ENCODE results near the gene ERP44. TPM values are rescaled to one million over a fixed set of nuclear protein-coding genes. Genes with fewer than 3 reads are reported as not detected.

ERP44 gene
- total RNA-seq, 1 donor from 2014 or later = 27.0 TPM

DNA sequence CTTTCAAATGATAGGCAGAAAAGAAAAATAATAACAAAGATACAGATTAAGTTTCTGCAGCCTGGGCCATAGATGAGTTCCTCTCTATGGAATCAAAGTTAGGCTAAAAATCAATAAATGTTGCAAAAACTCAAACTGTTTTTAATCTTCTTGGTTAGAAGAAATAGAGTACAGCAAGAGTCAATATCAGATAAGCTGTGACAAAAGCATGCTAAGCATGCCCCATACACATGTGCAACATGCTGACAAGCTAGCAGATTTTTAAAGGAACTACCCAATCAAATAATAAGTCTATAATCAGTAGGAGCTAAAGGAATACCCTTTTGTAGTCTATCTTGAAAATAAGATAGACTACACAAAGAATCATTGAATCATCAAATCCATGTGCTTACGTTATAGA is 6.7 kb downstream of the ERP44 start:
- Mint-ChIP-seq H3K27ac (ENCODE audit: unreplicated experiment) (no peak overlapping the region), H3K36me3 (ENCODE audit: low read depth, unreplicated experiment) (no peaks in the 10 kb centered on the region), H3K4me1 (ENCODE audit: low read depth, unreplicated experiment) (peaks cover 22% of the 10 kb centered on the region), H3K4me3 (ENCODE audit: unreplicated experiment) (no peak overlapping the region), H3K9me3 (ENCODE audit: unreplicated experiment) (no peaks in the 10 kb centered on the region), H3K27me3 (ENCODE audit: low read depth, unreplicated experiment) (no peaks in the 10 kb centered on the region)
- FAIRE-seq = no peak
- Histone ChIP-seq H3K79me2 (ENCODE audit: insufficient read depth, low read length) (peaks cover 81% of the 10 kb centered on the region), H3K9me3 (ENCODE audit: insufficient read depth, low read depth, low read length) (no peaks in the 10 kb centered on the region), H3K9ac (ENCODE audit: low read length) (no peak overlapping the region), H3K4me1 (ENCODE audit: insufficient read depth, low read length) (peaks cover 7% of the 10 kb centered on the region), H2AFZ (ENCODE audit: low read depth, low read length) (no peak overlapping the region), H3K27me3 (ENCODE audit: insufficient read depth, low read length) (no peaks in the 10 kb centered on the region), H3K36me3 (ENCODE audit: insufficient read depth, low read length) (no peaks in the 10 kb centered on the region), H3K4me2 (ENCODE audit: low read length) (no peak overlapping the region), H4K20me1 (ENCODE audit: insufficient read depth, low read length) (peaks cover 95% of the 10 kb centered on the region), H3K27ac (ENCODE audit: low read depth, low read length) (no peak overlapping the region), H3K4me3 (ENCODE audit: insufficient read depth, low read depth, low read length) (no peak overlapping the region)
- DNase-seq (ENCODE audit: low read depth) = no peak
- TF ChIP-seq EZH2 (IDR thresholded peaks at IDR 0.05; ENCODE audit: insufficient read depth, low read length) = no peak
- no peak for TF ChIP-seq CTCF (IDR thresholded peaks at IDR 0.05; ENCODE audit: insufficient read depth, low read depth, low read length)

DNA sequence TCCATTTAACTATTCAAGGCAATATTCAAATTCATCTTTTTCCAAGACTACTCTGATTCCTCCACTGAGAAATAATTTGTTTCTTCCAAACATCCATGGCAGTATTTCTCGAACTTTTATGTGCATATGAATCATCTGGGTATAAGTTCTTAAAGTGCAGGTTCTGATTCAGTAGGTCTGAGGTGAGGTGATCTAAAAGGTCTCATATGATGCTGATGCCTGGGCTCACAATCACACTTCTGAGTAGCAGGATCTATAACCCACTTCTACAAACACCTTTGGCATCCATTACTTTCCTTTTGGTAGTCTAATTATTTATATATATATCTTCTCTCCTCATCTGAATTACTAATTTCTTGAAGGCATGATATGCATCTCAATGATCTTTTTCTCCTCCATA is 7.2 kb downstream of the ERP44 start:
- Mint-ChIP-seq H3K4me1 (ENCODE audit: low read depth, unreplicated experiment) (peaks cover 23% of the 10 kb centered on the region), H3K27me3 (ENCODE audit: low read depth, unreplicated experiment) (no peaks in the 10 kb centered on the region), H3K4me3 (ENCODE audit: unreplicated experiment) (no peak overlapping the region), H3K27ac (ENCODE audit: unreplicated experiment) (no peak overlapping the region), H3K9me3 (ENCODE audit: unreplicated experiment) (no peaks in the 10 kb centered on the region), H3K36me3 (ENCODE audit: low read depth, unreplicated experiment) (no peaks in the 10 kb centered on the region)
- Histone ChIP-seq H3K79me2 (ENCODE audit: insufficient read depth, low read length) (peaks cover 77% of the 10 kb centered on the region), H3K4me1 (ENCODE audit: insufficient read depth, low read length) (peaks cover 11% of the 10 kb centered on the region), H3K36me3 (ENCODE audit: insufficient read depth, low read length) (no peaks in the 10 kb centered on the region), H3K4me3 (ENCODE audit: insufficient read depth, low read depth, low read length) (no peak overlapping the region), H3K4me2 (ENCODE audit: low read length) (no peak overlapping the region), H3K27ac (ENCODE audit: low read depth, low read length) (no peak overlapping the region), H3K9me3 (ENCODE audit: insufficient read depth, low read depth, low read length) (no peaks in the 10 kb centered on the region), H2AFZ (ENCODE audit: low read depth, low read length) (no peak overlapping the region), H3K27me3 (ENCODE audit: insufficient read depth, low read length) (peaks cover under 1% of the 10 kb centered on the region), H4K20me1 (ENCODE audit: insufficient read depth, low read length) (peaks cover 96% of the 10 kb centered on the region), H3K9ac (ENCODE audit: low read length) (no peak overlapping the region)
- FAIRE-seq (no peak), DNase-seq (ENCODE audit: low read depth) (no peak)
- no peak for TF ChIP-seq EZH2 (IDR thresholded peaks at IDR 0.05; ENCODE audit: insufficient read depth, low read length)
- TF ChIP-seq CTCF (IDR thresholded peaks at IDR 0.05; ENCODE audit: insufficient read depth, low read depth, low read length) = no peak

DNA sequence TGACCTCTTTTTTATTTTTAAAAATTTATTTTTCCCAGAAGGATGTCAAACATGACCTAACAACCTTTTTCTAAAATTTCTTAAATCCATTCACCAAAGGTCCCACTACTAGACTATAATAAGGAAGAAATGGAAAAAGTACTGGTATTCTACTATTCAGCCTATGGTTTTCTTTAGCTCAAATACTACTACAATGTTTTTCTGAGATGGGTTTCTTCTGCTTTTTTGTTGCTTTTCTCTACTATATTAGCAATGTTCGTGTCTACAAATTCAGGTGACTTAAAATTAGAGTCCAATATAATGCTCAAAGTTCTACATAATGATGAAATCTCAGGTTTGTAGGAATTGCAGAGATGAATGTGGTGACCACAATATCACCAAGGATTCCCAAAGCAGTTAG is 7.9 kb downstream of the ERP44 start:
- DNase-seq (ENCODE audit: low read depth) = no peak
- Histone ChIP-seq H3K9me3 (ENCODE audit: insufficient read depth, low read depth, low read length) (no peaks in the 10 kb centered on the region), H3K27ac (ENCODE audit: low read depth, low read length) (no peak overlapping the region), H3K36me3 (ENCODE audit: insufficient read depth, low read length) (no peaks in the 10 kb centered on the region), H2AFZ (ENCODE audit: low read depth, low read length) (no peak overlapping the region), H3K4me1 (ENCODE audit: insufficient read depth, low read length) (peaks cover 11% of the 10 kb centered on the region), H3K4me3 (ENCODE audit: insufficient read depth, low read depth, low read length) (no peak overlapping the region), H3K79me2 (ENCODE audit: insufficient read depth, low read length) (peaks cover 78% of the 10 kb centered on the region), H4K20me1 (ENCODE audit: insufficient read depth, low read length) (peaks cover 98% of the 10 kb centered on the region), H3K4me2 (ENCODE audit: low read length) (no peak overlapping the region), H3K9ac (ENCODE audit: low read length) (no peak overlapping the region), H3K27me3 (ENCODE audit: insufficient read depth, low read length) (peaks cover 5% of the 10 kb centered on the region)
- no peak overlapping the region for H3K4me3 Mint-ChIP-seq (ENCODE audit: unreplicated experiment)
- no peak for FAIRE-seq
- TF ChIP-seq EZH2 (IDR thresholded peaks at IDR 0.05; ENCODE audit: insufficient read depth, low read length) = no peak
- no peak for TF ChIP-seq CTCF (IDR thresholded peaks at IDR 0.05; ENCODE audit: insufficient read depth, low read depth, low read length)
- H3K27ac Mint-ChIP-seq (ENCODE audit: unreplicated experiment) = no peak overlapping the region
- no peaks in the 10 kb centered on the region for H3K36me3 Mint-ChIP-seq (ENCODE audit: low read depth, unreplicated experiment)
- peaks cover 22% of the 10 kb centered on the region for H3K4me1 Mint-ChIP-seq (ENCODE audit: low read depth, unreplicated experiment)
- no peaks in the 10 kb centered on the region for H3K27me3 Mint-ChIP-seq (ENCODE audit: low read depth, unreplicated experiment)
- no peaks in the 10 kb centered on the region for H3K9me3 Mint-ChIP-seq (ENCODE audit: unreplicated experiment)

All from astrocyte (in vitro differentiated cells and primary cell).